T follicular helper cell (primary cell): ENCODE data around the gene MBOAT2.

Source experiments
- DNase-seq: peaks from one replicate; pipeline ENCODE4 v3.0.0-alpha.2; 2020; ENCODE audit warnings: low read depth

Gene MBOAT2

DNA sequence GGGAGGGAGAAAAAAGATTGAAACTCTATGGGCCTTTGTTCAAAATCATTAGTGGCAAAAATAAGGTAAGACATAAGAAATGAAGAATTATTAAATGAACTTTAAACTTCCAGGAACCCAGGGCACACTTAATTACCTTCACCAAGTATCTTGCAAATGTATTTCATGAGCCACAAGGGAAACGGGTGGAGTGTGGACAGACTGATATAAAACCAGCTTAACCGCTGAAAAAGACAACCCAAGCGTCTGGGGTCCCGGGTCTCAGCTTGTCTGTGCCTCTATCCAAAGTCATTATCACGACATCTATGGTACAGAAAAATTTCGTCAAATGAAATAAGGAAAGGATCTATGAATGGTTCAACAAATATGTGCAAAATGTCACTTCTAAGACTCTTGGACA, 13.9 kb upstream of the MBOAT2 start:
- DNase-seq, result no peak

DNA sequence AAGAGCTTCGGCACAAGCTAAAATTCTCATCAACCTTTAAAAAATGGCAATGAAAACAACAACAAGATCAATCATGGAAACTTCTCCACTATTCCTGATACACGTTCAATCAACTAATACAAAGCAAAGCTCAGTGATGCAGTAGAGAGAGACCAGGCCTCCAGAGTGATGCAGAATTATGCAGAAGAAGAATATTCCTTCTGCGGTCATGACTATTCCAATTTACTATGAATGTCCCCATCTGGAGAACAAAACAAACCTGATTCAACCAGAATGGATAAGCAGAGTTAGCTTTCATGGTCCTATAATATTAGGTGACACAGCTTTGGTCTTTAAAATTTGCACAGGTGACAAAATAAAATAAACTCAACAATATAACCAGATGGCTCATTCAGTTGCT, 12.5 kb upstream of the MBOAT2 start:
- DNase-seq, result no peak

DNA sequence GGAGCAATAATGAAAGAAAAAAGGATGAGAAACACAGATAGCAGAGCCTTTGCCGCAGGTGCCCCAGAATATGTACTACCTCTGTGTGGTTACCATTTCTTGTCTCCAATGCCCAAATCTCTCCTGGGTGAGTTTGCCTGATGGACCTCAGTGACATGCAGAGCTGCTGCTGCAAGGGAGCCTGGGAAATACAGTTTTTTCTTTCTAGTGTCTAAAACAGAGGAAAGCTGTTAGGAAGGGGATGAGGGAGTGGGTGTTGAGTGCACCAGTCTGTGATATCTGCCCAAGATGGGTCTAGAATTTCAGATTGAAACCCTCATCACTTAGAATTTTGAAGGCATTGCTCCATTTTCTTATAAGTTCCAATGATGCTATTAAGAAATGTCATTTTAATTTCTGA, 9.9 kb upstream of the MBOAT2 start:
- DNase-seq, result no peak

- DNase-seq, result no peak
Observed at GRCh38 chr2:9010866-9011265, 7.4 kb upstream of the MBOAT2 start.

DNA sequence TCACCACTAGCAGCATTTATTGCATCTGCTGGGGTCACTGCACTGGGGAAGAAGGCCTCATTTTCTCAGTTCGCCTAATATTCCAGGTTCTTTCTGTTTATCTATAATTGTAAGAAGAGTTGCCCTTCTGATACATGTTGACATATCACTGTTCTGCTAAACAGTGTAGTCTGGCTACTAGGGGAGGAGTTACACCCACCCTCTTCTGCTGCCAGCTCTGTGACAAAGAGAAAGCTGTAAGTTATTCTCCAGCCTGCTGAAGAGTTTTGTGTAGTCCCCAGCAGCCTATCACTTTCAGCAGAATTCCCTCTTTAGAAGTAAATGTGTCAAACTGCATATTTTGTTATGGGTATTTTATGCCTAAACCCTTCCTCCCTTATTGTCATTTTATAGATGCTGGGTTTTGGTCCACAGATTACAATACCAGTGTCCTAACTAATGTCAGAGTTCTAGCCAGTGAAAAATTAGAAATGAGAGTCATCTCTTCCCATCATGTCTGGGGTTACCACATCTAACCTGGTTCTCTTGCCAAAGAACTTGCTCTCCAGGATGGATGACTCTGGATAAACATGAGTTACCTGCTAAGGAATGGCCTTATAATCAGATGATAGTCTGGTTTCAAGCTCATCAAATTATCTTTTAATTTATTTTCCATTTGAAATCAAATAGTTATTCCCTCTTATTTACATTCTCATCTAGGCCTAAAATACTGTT, 5.6 kb upstream of the MBOAT2 start:
- no peak for DNase-seq

DNA sequence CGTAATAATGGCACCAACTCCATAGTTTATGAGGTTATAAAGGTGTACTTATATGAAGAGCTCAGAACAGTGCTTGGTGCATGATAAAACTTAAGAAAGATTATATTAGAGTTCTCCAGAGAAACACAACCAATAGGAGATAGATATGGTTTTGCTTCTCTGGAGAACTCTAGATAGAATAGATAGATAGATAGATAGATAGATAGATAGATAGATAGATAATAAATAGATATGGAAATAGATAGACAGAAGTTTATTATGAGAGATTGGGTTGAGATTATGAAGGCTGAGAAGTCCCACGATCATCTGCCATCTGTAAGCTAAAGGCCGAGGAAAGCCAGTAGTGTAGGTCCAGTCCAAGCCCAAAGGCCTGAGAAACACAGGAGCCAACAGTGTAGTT, 2.9 kb upstream of the MBOAT2 start:
- DNase-seq, result no peak

- no peak for DNase-seq
Observed at GRCh38 chr2:9004338-9005204, 1.1 kb upstream of the MBOAT2 start.

GRCh38 chr2:9003366-9003615, 193 bp downstream of the MBOAT2 start:
- no peak for DNase-seq

- no peak for DNase-seq
Observed at GRCh38 chr2:9002637-9003365, 683 bp downstream of the MBOAT2 start.

DNA sequence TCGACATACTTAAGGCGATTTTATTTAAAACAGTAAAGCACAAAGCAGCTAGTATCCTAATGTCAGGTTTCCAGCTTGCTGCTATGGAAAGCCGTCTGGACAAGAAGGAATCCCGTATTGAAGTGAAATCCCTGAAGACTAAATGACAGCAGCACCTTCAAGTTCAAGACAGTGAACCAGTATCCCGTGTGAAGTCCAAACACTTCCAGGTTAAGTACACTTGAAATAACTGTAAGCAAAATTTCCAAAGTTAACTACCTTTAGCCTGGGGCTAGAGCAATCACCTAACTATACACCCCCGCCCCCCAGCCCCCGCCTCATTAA, 1.2 kb downstream of the MBOAT2 start:
- no peak for DNase-seq

DNA sequence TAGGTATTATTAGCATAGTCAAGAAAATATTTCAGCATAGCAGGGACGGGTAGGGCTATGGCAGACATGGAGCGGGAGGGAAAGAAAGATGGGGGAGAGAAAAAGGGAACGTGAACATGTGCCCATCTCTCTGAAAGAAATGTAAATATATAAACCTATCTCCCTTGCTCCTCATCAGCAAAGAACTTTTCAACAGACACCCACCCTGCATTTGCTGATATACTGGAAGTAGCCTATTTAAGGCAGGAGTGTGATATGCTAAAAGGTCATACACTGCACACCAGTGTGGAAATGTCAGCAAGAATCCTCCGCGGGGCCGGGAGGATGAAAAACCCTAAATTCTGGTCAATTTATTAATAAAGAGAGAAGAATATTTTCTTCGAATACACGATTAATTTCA, 1.7 kb downstream of the MBOAT2 start:
- DNase-seq, result no peak

DNA sequence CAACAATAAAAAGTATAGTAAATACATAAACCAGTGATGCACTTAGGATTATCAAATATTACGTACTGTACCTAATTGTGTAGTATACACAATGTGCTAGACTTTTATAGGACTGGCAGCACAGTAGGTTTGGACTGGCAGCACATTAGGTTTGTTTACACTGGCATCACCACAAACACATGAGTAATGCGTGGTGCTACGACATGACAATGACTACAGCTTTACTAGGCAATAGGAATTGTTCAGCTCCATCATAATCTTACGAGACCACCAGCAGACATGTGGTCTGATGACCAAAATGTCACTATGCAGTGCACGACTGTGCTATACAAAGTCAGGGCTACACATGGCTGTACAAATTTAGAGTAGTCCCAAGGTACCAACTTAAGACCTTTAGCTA, 2.3 kb downstream of the MBOAT2 start:
- no peak for DNase-seq

GRCh38 chr2:9000442-9000841, 3.0 kb downstream of the MBOAT2 start:
- no peak for DNase-seq

DNA sequence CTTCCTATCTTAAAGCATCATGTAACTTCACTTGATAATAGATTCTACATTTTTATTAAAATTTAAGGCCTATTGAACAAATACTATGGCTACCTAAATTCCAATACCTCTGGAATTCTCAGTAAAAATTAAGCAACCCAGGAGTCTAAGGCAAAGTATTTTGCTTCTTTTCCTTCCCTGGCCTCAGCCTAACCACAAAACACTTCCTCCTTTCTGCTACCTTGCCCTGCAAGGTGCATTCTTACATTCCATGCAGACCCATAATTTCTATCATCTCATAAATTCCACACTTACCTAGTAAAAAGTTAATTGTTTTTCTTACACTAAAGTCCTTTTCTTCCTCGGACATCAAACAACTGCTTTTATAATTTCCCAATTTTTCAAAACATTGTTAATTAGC, 3.7 kb downstream of the MBOAT2 start:
- DNase-seq, result no peak

DNA sequence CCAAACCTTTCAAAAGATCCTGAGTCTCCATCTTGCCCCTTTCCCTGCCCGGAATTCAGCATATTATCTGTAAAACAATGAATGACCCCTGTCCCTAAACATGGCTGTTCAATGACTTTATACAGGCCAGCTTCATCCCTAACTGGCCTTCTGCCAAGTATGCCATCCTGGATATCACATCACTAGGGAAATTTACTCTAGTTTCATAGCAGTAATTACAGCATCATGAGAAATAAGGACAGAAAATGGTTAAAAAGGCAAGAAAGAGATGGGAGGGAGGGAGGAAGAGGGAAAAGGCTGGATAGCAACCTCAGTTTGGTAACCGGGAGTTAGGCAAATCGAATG, 4.4 kb downstream of the MBOAT2 start:
- no peak for DNase-seq

- no peak for DNase-seq
Observed at GRCh38 chr2:8998418-8999101, 4.9 kb downstream of the MBOAT2 start.

GRCh38 chr2:8997631-8998030, 5.9 kb downstream of the MBOAT2 start:
- no peak for DNase-seq

GRCh38 chr2:8997108-8997507, 6.4 kb downstream of the MBOAT2 start:
- no peak for DNase-seq

DNA sequence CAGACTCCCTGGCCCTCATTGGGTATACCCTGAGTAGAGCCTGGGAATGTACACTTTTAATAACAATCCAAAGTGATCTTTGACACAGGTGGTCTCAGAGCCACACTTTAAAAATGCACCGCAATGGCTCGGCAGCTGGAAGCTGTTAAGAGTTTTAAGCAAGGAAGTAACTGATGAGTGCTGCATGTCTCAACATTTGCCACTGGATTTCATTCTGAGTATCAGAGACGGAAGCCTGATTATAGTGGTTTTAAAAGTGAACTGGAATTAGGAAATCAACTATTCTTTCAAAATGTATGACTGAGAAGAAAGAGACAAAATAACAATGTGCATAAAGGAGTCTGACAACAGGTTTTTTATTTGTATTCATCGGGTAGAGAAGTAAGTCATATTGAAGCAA, 7.5 kb downstream of the MBOAT2 start:
- no peak for DNase-seq

- no peak for DNase-seq
Observed at GRCh38 chr2:8994386-8994785, 9.1 kb downstream of the MBOAT2 start.

GRCh38 chr2:8993902-8994278, 9.6 kb downstream of the MBOAT2 start:
- no peak for DNase-seq

DNA sequence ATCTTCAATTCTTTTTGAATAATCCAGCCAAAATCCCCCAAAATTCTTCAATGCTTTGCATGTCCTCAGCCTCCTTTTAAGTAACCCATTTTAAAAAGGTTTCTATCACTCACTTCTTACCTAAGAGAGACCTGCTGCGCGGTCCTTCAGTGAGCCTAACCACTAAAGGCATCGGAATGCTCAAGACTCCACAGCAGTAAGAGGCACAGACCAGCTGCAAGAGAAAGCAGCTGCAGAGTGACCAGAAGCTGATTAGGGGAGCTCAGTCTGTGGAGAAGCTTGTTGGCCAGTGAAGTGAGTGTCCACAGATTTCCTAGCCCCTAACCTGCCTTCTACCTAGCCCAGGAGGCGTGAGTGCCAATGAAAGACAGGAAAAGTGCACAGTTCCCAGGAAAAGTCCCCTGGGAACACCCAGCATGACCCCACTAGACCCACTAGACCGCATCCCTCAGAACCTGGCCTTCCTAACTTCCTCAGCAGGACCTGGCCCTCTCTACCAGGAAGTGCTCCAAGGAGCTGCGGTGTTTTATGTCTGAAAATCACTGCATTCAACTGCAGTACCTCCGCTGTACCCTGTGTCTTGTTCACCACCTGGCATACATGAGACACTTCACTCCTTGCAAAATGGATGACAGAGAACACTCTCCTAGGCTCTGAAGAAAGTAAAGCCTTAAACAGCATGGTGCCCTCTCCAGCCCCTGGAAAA, 10.1 kb downstream of the MBOAT2 start:
- no peak for DNase-seq
